HCT116 (cell line): Measurements from ENCODE around the gene IL6R. TPM values are rescaled to one million over a fixed set of nuclear protein-coding genes. Genes with fewer than 3 reads are reported as not detected.

Experiments
- ATAC-seq: fragments of 200-7000 bp; cut with Tn5 transposase; 2 replicates; pipeline ENCODE4 v1.9.1; 2020; ENCODE audit warnings: mild to moderate bottlenecking, moderate library complexity
- BruUV-seq: library from RNA; stranded (reverse); fragments of 400-500 nt; replicated peaks from 2 replicates; lab custom pipeline; 2021; lab: Mats Ljungman, UMichigan
- CTCF ChIA-PET: fragments of 300-600 bp; sonication (Branson Sonifier 250); formaldehyde crosslinking; loops from one replicate; lab custom pipeline; 2021; ENCODE audit warnings: antibody characterized with exemption; lab: Charles Lee
- POLR2A ChIA-PET: fragments of 300-600, 350-600 bp; sonication (Branson Sonifier 250); formaldehyde crosslinking; loops from one replicate; lab custom pipeline; 2021; ENCODE audit warnings: antibody characterized with exemption; lab: Charles Lee
- RAD21 ChIA-PET, 2 experiments: fragments of 300-600 bp; sonication (Branson Sonifier 250); formaldehyde crosslinking; loops; one replicate each; lab custom pipeline; 2023; ENCODE audit warnings: low total read pairs in 2 of 2; ENCODE audit not compliant: uncharacterized antibody in 2 of 2, unreplicated experiment in 2 of 2, low non-redundant PET in 1 of 2; lab: Charles Lee
- DNase-seq: peaks from one replicate; pipeline ENCODE4 v3.0.0-alpha.2; 2010; ENCODE audit warnings: low read depth, low spot score
- H2AFZ ChIP-seq: fragments of 200-600 bp; shearing (Covaris generic), sonication (generic); 2 replicates; pipeline ENCODE4 v1.6.1; 2017; ENCODE audit warnings: low read depth, mixed run types, mixed read lengths, antibody characterized with exemption, low read length; ENCODE audit not compliant: poor library complexity, severe bottlenecking
- H3K27ac ChIP-seq: 2 replicates; pipeline ENCODE4 v1.5.1; 2012; ENCODE audit warnings: low read depth, low read length
- H3K27me3 ChIP-seq: fragments of 200-600 bp; sonication (generic); 2 replicates; pipeline ENCODE4 v1.6.1; 2016; ENCODE audit warnings: mixed run types, low read length, mixed read lengths; ENCODE audit not compliant: insufficient read depth
- H3K36me3 ChIP-seq, 2 experiments: fragments of 200-500 bp in 1 of 2; fragments of 200-600 bp in 1 of 2; sonication (Bioruptor generic) in 1 of 2; sonication (generic) in 1 of 2; 2 replicates each; pipeline versions ENCODE4 v1.5.1 to v1.6.1; 2014 to 2016; ENCODE audit warnings: low read length in 2 of 2, inconsistent platforms in 1 of 2, mixed read lengths in 1 of 2, mixed run types in 1 of 2; ENCODE audit not compliant: insufficient read depth in 2 of 2, control insufficient read depth in 1 of 2
- H3K4me1 ChIP-seq, 2 experiments: fragments of 200-600 bp in 1 of 2; sonication (generic) in 1 of 2; 2 replicates each; pipeline versions ENCODE4 v1.5.1 to v1.6.1; 2012 to 2017; ENCODE audit warnings: low read length in 2 of 2, inconsistent platforms in 1 of 2, mild to moderate bottlenecking in 1 of 2, mixed read lengths in 1 of 2, mixed run types in 1 of 2, moderate library complexity in 1 of 2; ENCODE audit not compliant: insufficient read depth in 2 of 2, control insufficient read depth in 1 of 2
- H3K4me2 ChIP-seq: fragments of 200-600 bp; sonication (generic); 2 replicates; pipeline ENCODE4 v1.6.1; 2017; ENCODE audit warnings: mixed run types, low read length, mixed read lengths
- H3K4me3 ChIP-seq, 2 experiments: fragments of 200-600 bp in 1 of 2; sonication (generic) in 1 of 2; replicated peaks in 1 of 2; 2 replicates each; pipeline ENCODE4 v1.5.1; 2011 to 2016; ENCODE audit warnings: low read length in 2 of 2, control low read depth in 1 of 2, low read depth in 1 of 2, mild to moderate bottlenecking in 1 of 2, mixed read lengths in 1 of 2, mixed run types in 1 of 2
- H3K79me2 ChIP-seq: fragments of 200-600 bp; sonication (generic); 2 replicates; pipeline ENCODE4 v1.6.1; 2017; ENCODE audit warnings: mild to moderate bottlenecking, mixed run types, low read length, moderate library complexity, mixed read lengths; ENCODE audit not compliant: insufficient read depth
- H3K9ac ChIP-seq: fragments of 200-600 bp; sonication (generic); 2 replicates; pipeline ENCODE4 v1.6.1; 2016; ENCODE audit warnings: low read length, mixed read lengths
- H3K9me2 ChIP-seq: fragments of 200-600 bp; sonication (generic), shearing (Covaris generic); 2 replicates; pipeline ENCODE4 v1.6.1; 2017; ENCODE audit warnings: mixed run types, mild to moderate bottlenecking, moderate library complexity; ENCODE audit not compliant: insufficient read depth
- H3K9me3 ChIP-seq, 2 experiments: fragments of 200-500 bp in 1 of 2; fragments of 200-600 bp in 1 of 2; sonication (Bioruptor generic) in 1 of 2; sonication (generic) in 1 of 2; 2 replicates each; pipeline ENCODE4 v1.6.1; 2014 to 2017; ENCODE audit warnings: low read length in 2 of 2, mixed read lengths in 2 of 2, inconsistent platforms in 1 of 2, low read depth in 1 of 2, mild to moderate bottlenecking in 1 of 2, mixed run types in 1 of 2, moderate library complexity in 1 of 2; ENCODE audit not compliant: control insufficient read depth in 1 of 2, insufficient read depth in 1 of 2
- H4K20me1 ChIP-seq: fragments of 200-600 bp; sonication (generic), shearing (Covaris generic); 2 replicates; pipeline ENCODE4 v1.6.1; 2017; ENCODE audit warnings: mixed run types, mild to moderate bottlenecking, moderate library complexity; ENCODE audit not compliant: insufficient read depth
- EGR1 ChIP-seq: IDR thresholded peaks from 2 replicates; pipeline ENCODE4 v1.6.1; 2012; ENCODE audit warnings: low read depth
- EZH2 ChIP-seq: fragments of 200-600 bp; sonication (generic); IDR thresholded peaks from 2 replicates; pipeline ENCODE4 v1.6.1; 2017; ENCODE audit warnings: antibody characterized with exemption, mixed run types
- EZH2phosphoT487 ChIP-seq: fragments of 200-600 bp; IDR thresholded peaks from 2 replicates; pipeline ENCODE4 v1.6.1; 2018; ENCODE audit warnings: antibody characterized with exemption, borderline replicate concordance
- JUND ChIP-seq: IDR thresholded peaks from 2 replicates; pipeline ENCODE4 v1.6.1; 2012
- POLR2A ChIP-seq: IDR thresholded peaks from 2 replicates; pipeline ENCODE4 v1.7.0; 2011; ENCODE audit warnings: borderline replicate concordance; ENCODE audit not compliant: insufficient read depth, insufficient read length; ENCODE audit errors: extremely low read depth
- POLR2AphosphoS5 ChIP-seq: IDR thresholded peaks from 2 replicates; pipeline ENCODE4 v1.6.1; 2011; ENCODE audit warnings: mild to moderate bottlenecking, low read depth, low read length, moderate library complexity
- RAD21 ChIP-seq: IDR thresholded peaks from 2 replicates; pipeline ENCODE4 v1.6.1; 2012; ENCODE audit warnings: low read depth, mild to moderate bottlenecking
- REST ChIP-seq: IDR thresholded peaks from 2 replicates; pipeline ENCODE4 v1.6.1; 2012; ENCODE audit warnings: low read depth
- SIN3A ChIP-seq: IDR thresholded peaks from 2 replicates; pipeline ENCODE4 v1.6.1; 2012; ENCODE audit warnings: low read depth
- YY1 ChIP-seq: IDR thresholded peaks from 2 replicates; pipeline ENCODE4 v1.6.1; 2011; ENCODE audit warnings: low read length, low read depth, moderate library complexity, mild to moderate bottlenecking; ENCODE audit not compliant: insufficient replicate concordance; ENCODE audit errors: extremely low read depth
- ZFX ChIP-seq: fragments of 450-650 bp; IDR thresholded peaks from 2 replicates; pipeline ENCODE4 v1.6.1; 2017
- intact Hi-C: fragments of 100-400 bp; cut with micrococcal nuclease; formaldehyde crosslinking; loops from 2 replicates; pipeline ENCODE4 v1.10.0; 2022
- total RNA-seq: library from RNA; stranded (reverse); gene quantifications from one replicate; pipeline ENCODE4 v1.2.1, GENCODE V29; 2021; ENCODE audit not compliant: unreplicated experiment
- TF ChIP-seq, protein P1 (sequence below): IDR thresholded peaks from 2 replicates; pipeline ENCODE4 v1.6.1; 2011; ENCODE audit warnings: mild to moderate bottlenecking, low read length, moderate library complexity; ENCODE audit not compliant: insufficient replicate concordance; ENCODE audit errors: extremely low read depth

IL6R gene
- total RNA-seq, 1 experiment from 2014 or later: 6.8 TPM

GRCh38 chr1:154500533-154500932 is 95.4 kb downstream of the IL6R start:
- no peak overlapping the region for H3K4me3 ChIP-seq
- H3K4me1 ChIP-seq: peaks cover 0 to 7% of the 10 kb centered on the region in 2 experiments; a peak in 2 of 4 replicates
- BruUV-seq: no TSS peak
- intact Hi-C loops: no loop called here
- ChIA-PET CTCF (interaction anchor here (2.4 kb wide), 1 partner anchor 46 kb away, joined by 8 read pairs; no protein-coding TSS in a partner anchor), POLR2A (no interaction called here)
- H3K4me2 ChIP-seq: no peak overlapping the region
- H4K20me1 ChIP-seq: no peaks in the 10 kb centered on the region
- H3K36me3 ChIP-seq: no peaks in the 10 kb centered on the region
- H3K27ac ChIP-seq: no peak overlapping the region
- no peaks in the 10 kb centered on the region for H3K27me3 ChIP-seq
- H3K9ac ChIP-seq: no peak overlapping the region
- TF ChIP-seq EZH2phosphoT487: no peak
- no peak for TF ChIP-seq ZFX
- no peak for TF ChIP-seq REST
- no peak for TF ChIP-seq JUND
- no peak for TF ChIP-seq RAD21
- TF ChIP-seq, protein P1, sequence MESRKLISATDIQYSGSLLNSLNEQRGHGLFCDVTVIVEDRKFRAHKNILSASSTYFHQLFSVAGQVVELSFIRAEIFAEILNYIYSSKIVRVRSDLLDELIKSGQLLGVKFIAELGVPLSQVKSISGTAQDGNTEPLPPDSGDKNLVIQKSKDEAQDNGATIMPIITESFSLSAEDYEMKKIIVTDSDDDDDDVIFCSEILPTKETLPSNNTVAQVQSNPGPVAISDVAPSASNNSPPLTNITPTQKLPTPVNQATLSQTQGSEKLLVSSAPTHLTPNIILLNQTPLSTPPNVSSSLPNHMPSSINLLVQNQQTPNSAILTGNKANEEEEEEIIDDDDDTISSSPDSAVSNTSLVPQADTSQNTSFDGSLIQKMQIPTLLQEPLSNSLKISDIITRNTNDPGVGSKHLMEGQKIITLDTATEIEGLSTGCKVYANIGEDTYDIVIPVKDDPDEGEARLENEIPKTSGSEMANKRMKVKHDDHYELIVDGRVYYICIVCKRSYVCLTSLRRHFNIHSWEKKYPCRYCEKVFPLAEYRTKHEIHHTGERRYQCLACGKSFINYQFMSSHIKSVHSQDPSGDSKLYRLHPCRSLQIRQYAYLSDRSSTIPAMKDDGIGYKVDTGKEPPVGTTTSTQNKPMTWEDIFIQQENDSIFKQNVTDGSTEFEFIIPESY: no peak
- no peak for TF ChIP-seq YY1
- no peak for TF ChIP-seq SIN3A
- TF ChIP-seq POLR2A: no peak
- no peak for TF ChIP-seq POLR2AphosphoS5
- TF ChIP-seq EZH2: no peak
- TF ChIP-seq EGR1: no peak
- TF ChIP-seq, all 23 proteins: peak for 0
- DNase-seq: no peak
- no peak for ATAC-seq
- Histone ChIP-seq H3K9me3 (no peaks in the 10 kb centered on the region), H2AFZ (no peak overlapping the region), H3K9me2 (no peaks in the 10 kb centered on the region), H3K79me2 (no peaks in the 10 kb centered on the region)
- RAD21 ChIA-PET: no interaction called here
